Measurements from ENCODE around the gene TFF1. TPM values are rescaled to one million over a fixed set of nuclear protein-coding genes. Genes with fewer than 3 reads are reported as not detected.

Gene TFF1
- total and polyA plus RNA-seq, 11 donors, result not detected

DNA sequence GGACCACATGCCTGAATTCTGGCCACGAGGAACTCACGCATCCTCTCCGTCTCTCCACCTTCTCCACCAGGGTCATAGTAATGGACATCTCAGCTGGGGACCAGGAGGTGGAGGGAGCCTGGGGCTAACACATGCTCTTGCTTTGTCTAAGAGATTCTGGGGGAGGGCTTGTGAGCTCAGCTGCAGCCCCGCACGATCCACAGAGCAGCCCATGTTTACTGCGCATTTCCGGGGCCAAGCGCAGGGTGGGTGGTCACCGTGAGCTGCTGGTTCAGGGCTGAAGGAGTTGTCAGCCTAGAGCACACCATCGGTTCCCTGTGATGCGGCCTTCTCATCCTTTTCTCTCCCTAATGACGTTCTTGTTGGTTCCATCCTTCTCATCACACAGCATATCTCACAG is 8.1 kb downstream of the TFF1 start:
- DNase-seq (no peak), ATAC-seq (no peak)
- H3K9me3 ChIP-seq, result peaks cover 0 to 37% (median 11%) of the 10 kb centered on the region in 12 donors
- no peak overlapping the region for H3K4me3 ChIP-seq
- TF ChIP-seq POLR2A (IDR thresholded peaks at IDR 0.05), result no peak
- TF ChIP-seq, protein P1, sequence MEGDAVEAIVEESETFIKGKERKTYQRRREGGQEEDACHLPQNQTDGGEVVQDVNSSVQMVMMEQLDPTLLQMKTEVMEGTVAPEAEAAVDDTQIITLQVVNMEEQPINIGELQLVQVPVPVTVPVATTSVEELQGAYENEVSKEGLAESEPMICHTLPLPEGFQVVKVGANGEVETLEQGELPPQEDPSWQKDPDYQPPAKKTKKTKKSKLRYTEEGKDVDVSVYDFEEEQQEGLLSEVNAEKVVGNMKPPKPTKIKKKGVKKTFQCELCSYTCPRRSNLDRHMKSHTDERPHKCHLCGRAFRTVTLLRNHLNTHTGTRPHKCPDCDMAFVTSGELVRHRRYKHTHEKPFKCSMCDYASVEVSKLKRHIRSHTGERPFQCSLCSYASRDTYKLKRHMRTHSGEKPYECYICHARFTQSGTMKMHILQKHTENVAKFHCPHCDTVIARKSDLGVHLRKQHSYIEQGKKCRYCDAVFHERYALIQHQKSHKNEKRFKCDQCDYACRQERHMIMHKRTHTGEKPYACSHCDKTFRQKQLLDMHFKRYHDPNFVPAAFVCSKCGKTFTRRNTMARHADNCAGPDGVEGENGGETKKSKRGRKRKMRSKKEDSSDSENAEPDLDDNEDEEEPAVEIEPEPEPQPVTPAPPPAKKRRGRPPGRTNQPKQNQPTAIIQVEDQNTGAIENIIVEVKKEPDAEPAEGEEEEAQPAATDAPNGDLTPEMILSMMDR (IDR thresholded peaks at IDR 0.05), result no peak
- WGBS, 4 donors, result 90 to 93% (median 92%) methylated on average over 12 of the region's 12 CpGs
- intact Hi-C loops (cut with DNase I), result no loop called here
- no peaks in the 10 kb centered on the region for H3K4me1 ChIP-seq
- peaks cover 0 to 15% (median 0%) of the 10 kb centered on the region in 9 donors for H3K27me3 ChIP-seq
- no peak overlapping the region for H3K27ac ChIP-seq
- H3K36me3 ChIP-seq, result no peaks in the 10 kb centered on the region

DNA sequence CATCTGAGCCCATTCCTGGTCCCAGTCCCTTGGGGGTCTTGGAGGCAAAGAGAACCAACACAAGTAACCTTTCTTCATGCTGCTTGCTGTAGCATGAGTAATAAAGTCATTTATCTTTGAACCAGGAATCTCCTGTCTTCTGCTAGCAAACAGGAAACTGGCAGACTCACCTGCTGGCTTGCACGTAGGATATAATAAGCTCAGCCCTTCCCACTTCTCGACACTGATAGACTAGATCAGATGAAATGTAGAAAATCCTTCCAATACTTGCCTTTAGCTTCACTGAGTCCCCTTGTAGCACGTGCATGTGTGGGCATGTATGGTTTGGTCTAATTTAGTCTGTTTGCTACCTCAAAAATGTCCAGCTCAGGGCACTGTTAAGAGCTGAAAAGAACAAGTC is 9.0 kb downstream of the TFF1 start:
- Histone ChIP-seq H3K27me3 (peaks cover 0 to 15% (median 0%) of the 10 kb centered on the region in 9 donors), H3K36me3 (no peaks in the 10 kb centered on the region), H3K27ac (no peak overlapping the region), H3K9me3 (peaks cover 0 to 37% (median 11%) of the 10 kb centered on the region in 12 donors), H3K4me3 (no peak overlapping the region), H3K4me1 (no peaks in the 10 kb centered on the region)
- DNase-seq (no peak), ATAC-seq (no peak)
- intact Hi-C loops (cut with DNase I), result no loop called here
- WGBS, 4 donors, result 50 to 60% (median 57%) methylated on average over 3 of the region's 3 CpGs
- TF ChIP-seq, protein P1 (IDR thresholded peaks at IDR 0.05), result no peak
- TF ChIP-seq POLR2A (IDR thresholded peaks at IDR 0.05), result no peak

DNA sequence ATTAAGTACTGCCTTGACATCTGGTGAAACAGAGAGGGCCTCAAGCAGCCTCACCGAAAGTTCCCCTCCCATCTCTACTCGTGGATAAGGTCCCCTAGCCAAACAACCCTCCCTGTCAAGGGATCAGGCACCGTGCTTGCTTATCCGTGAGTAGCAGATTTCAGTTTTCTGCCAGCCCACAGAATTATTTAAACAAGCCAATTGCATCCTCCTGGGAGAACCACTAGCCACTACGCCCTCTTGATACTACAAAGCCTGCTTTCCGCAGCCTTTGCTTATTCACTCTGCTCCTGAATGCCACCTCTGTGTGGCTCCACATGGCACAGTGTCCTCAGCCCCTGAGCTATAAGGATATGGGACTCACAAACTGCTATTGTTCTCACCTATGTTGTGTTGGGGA is 9.7 kb downstream of the TFF1 start:
- peaks cover 0 to 15% (median 0%) of the 10 kb centered on the region in 9 donors for H3K27me3 ChIP-seq
- H3K27ac ChIP-seq, result no peak overlapping the region
- no peak overlapping the region for H3K4me3 ChIP-seq
- no peaks in the 10 kb centered on the region for H3K36me3 ChIP-seq
- 43 to 73% (median 55%) methylated on average over 6 of the region's 6 CpGs for WGBS, 4 donors
- H3K4me1 ChIP-seq, result no peaks in the 10 kb centered on the region
- no peak for DNase-seq
- ATAC-seq, result no peak
- intact Hi-C loops (cut with DNase I), result no loop called here
- TF ChIP-seq POLR2A (IDR thresholded peaks at IDR 0.05), result no peak
- TF ChIP-seq, protein P1 (IDR thresholded peaks at IDR 0.05), result no peak
- peaks cover 0 to 37% (median 11%) of the 10 kb centered on the region in 12 donors for H3K9me3 ChIP-seq

DNA sequence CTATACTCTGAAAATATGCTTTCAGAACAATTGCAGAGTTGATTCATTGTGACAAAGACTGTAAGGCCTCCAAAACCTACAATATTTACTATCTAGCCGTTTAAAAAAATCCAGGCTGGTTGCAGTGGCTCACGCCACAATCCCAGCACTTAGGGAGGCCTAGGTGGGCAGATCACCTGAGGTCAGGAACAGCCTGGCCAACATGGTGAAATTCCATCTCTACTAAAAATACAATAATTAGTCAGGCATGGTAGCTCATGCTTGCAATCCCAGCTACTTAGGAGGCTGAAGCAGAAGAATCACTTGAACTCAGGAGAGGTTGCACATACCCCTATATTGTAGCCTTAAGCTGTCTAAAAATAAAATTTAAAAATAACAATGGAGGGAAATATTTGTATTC is 10.3 kb downstream of the TFF1 start:
- WGBS, 4 donors, result 83 to 96% (median 90%) methylated on average over 2 of the region's 2 CpGs

More for the DNA sequence above, 10.3 kb downstream of the TFF1 start:
- Histone ChIP-seq H3K4me3 (no peak overlapping the region), H3K9me3 (peaks cover 0 to 37% (median 11%) of the 10 kb centered on the region in 12 donors), H3K36me3 (no peaks in the 10 kb centered on the region), H3K27ac (no peak overlapping the region), H3K4me1 (no peaks in the 10 kb centered on the region), H3K27me3 (peaks cover 0 to 15% (median 0%) of the 10 kb centered on the region in 9 donors)
- TF ChIP-seq, protein P1 (IDR thresholded peaks at IDR 0.05), result no peak
- no peak for TF ChIP-seq POLR2A (IDR thresholded peaks at IDR 0.05)
- intact Hi-C loops (cut with DNase I), result no loop called here
- ATAC-seq (no peak), DNase-seq (no peak)
